ENCODE data around the gene EGLN1. TPM values are rescaled to one million over a fixed set of nuclear protein-coding genes. Genes with fewer than 3 reads are reported as not detected.
"Not testable (repeated sequence)": the region's sequence is repeated elsewhere in the genome, so short reads cannot be mapped to it uniquely, and the experiment has no call there.

EGLN1 gene
- total RNA-seq, 1 experiment from 2014 or later = 27.1 TPM

GRCh38 chr1:231348856-231349255 lies 73.2 kb downstream of the EGLN1 start:
- peaks cover 12% of the 10 kb centered on the region; the same call in 1 of the 2 replicates for H3K79me2 ChIP-seq (ENCODE audit: insufficient read depth, low read length)
- ATAC-seq; H3K9me2 ChIP-seq (ENCODE audit: insufficient read depth); H3K9ac ChIP-seq (ENCODE audit: low read length); H2AFZ ChIP-seq (ENCODE audit: low read depth, low read length, poor library complexity, severe bottlenecking); H3K4me1 ChIP-seq (ENCODE audit: control insufficient read depth in 1 of 2, insufficient read depth in 2 of 2, low read length in 2 of 2); H3K4me2 ChIP-seq (ENCODE audit: low read length); H3K4me3 ChIP-seq (replicated peaks in 1 of 2; ENCODE audit: low read depth in 1 of 2, low read length in 2 of 2); DNase-seq (ENCODE audit: low read depth, low spot score); POLR2A ChIA-PET; BruUV-seq (replicated peaks); RAD21 ChIA-PET (ENCODE audit: low non-redundant PET in 1 of 2, low total read pairs in 2 of 2, uncharacterized antibody in 2 of 2, unreplicated experiment in 2 of 2); H3K27me3 ChIP-seq (ENCODE audit: insufficient read depth, low read length); H3K9me3 ChIP-seq (ENCODE audit: control insufficient read depth in 1 of 2, insufficient read depth in 1 of 2, low read depth in 1 of 2, low read length in 2 of 2); H3K27ac ChIP-seq (ENCODE audit: low read depth, low read length); H4K20me1 ChIP-seq (ENCODE audit: insufficient read depth); intact Hi-C loops (cut with micrococcal nuclease); CTCF ChIA-PET: not testable (repeated sequence)
- peaks cover 22 to 23% of the 10 kb centered on the region in 2 experiments; a peak in 3 of 4 replicates for H3K36me3 ChIP-seq (ENCODE audit: control insufficient read depth in 1 of 2, insufficient read depth in 2 of 2, low read length in 2 of 2)

DNA sequence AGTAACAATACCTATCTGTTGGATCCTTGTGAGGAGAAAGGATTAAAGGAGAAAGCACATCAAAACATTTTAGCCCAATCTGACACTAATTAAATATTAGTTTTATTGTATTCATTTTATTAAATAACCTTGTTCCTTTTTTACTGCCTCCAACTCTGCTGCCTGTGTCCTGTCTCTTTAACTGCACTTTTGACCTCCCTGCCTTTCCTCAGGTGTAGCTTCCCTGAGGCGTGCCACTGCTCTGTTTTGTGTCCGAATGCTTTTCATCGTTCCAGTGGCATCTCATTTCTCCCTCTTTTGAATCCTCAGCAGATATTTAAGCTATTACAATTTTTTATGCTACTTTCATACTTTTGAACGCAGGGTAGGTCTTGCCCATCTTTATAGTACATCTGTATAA lies 73.6 kb downstream of the EGLN1 start:
- Histone ChIP-seq H3K4me1 (ENCODE audit: control insufficient read depth in 1 of 2, insufficient read depth in 2 of 2, low read length in 2 of 2) (no peaks in the 10 kb centered on the region), H3K4me3 (replicated peaks in 1 of 2; ENCODE audit: low read depth in 1 of 2, low read length in 2 of 2) (no peak overlapping the region), H4K20me1 (ENCODE audit: insufficient read depth) (no peaks in the 10 kb centered on the region), H3K9ac (ENCODE audit: low read length) (no peak overlapping the region), H3K9me2 (ENCODE audit: insufficient read depth) (no peaks in the 10 kb centered on the region), H3K9me3 (ENCODE audit: control insufficient read depth in 1 of 2, insufficient read depth in 1 of 2, low read depth in 1 of 2, low read length in 2 of 2) (no peaks in the 10 kb centered on the region), H3K4me2 (ENCODE audit: low read length) (no peak overlapping the region), H3K27ac (ENCODE audit: low read depth, low read length) (no peak overlapping the region), H3K27me3 (ENCODE audit: insufficient read depth, low read length) (no peaks in the 10 kb centered on the region), H3K79me2 (ENCODE audit: insufficient read depth, low read length) (peaks cover 15% of the 10 kb centered on the region; the same call in 1 of the 2 replicates), H2AFZ (ENCODE audit: low read depth, low read length, poor library complexity, severe bottlenecking) (no peak overlapping the region), H3K36me3 (ENCODE audit: control insufficient read depth in 1 of 2, insufficient read depth in 2 of 2, low read length in 2 of 2) (peaks cover 20 to 23% of the 10 kb centered on the region in 2 experiments; a peak in 3 of 4 replicates)
- no TSS peak for BruUV-seq (replicated peaks)
- intact Hi-C loops (cut with micrococcal nuclease) = no loop called here
- POLR2A ChIA-PET = no interaction called here
- ATAC-seq = no peak
- no peak for DNase-seq (ENCODE audit: low read depth, low spot score)
- CTCF ChIA-PET = no interaction called here
- TF ChIP-seq YY1 (IDR thresholded peaks at IDR 0.05; ENCODE audit: extremely low read depth, insufficient replicate concordance, low read depth, low read length) (no peak), CEBPB (IDR thresholded peaks at IDR 0.05; ENCODE audit: low read depth) (no peak), ZNF274 (IDR thresholded peaks at IDR 0.05; ENCODE audit: low read depth, low read length) (no peak), EZH2phosphoT487 (IDR thresholded peaks at IDR 0.05; ENCODE audit: borderline replicate concordance) (no peak), CBX3 (IDR thresholded peaks at IDR 0.05; ENCODE audit: low read depth) (no peak), JUND (IDR thresholded peaks at IDR 0.05) (no peak), CTCF (IDR thresholded peaks at IDR 0.05 in 2 of 3, conservative IDR thresholded peaks at IDR 0.05 in 1 of 3; ENCODE audit: borderline replicate concordance in 1 of 3, insufficient read depth in 1 of 3, low read depth in 2 of 3, low read length in 2 of 3) (no peak), POLR2A (IDR thresholded peaks at IDR 0.05; ENCODE audit: borderline replicate concordance, extremely low read depth, insufficient read depth, insufficient read length) (no peak), EGR1 (IDR thresholded peaks at IDR 0.05; ENCODE audit: low read depth) (no peak), SRF (IDR thresholded peaks at IDR 0.05; ENCODE audit: low read depth) (no peak), SIN3A (IDR thresholded peaks at IDR 0.05; ENCODE audit: low read depth) (no peak), SP1 (IDR thresholded peaks at IDR 0.05; ENCODE audit: low read depth) (no peak), RAD21 (IDR thresholded peaks at IDR 0.05; ENCODE audit: low read depth) (no peak), FOSL1 (IDR thresholded peaks at IDR 0.05; ENCODE audit: low read depth) (no peak), POLR2AphosphoS5 (IDR thresholded peaks at IDR 0.05; ENCODE audit: low read depth, low read length) (no peak)
- TF ChIP-seq, protein P1, sequence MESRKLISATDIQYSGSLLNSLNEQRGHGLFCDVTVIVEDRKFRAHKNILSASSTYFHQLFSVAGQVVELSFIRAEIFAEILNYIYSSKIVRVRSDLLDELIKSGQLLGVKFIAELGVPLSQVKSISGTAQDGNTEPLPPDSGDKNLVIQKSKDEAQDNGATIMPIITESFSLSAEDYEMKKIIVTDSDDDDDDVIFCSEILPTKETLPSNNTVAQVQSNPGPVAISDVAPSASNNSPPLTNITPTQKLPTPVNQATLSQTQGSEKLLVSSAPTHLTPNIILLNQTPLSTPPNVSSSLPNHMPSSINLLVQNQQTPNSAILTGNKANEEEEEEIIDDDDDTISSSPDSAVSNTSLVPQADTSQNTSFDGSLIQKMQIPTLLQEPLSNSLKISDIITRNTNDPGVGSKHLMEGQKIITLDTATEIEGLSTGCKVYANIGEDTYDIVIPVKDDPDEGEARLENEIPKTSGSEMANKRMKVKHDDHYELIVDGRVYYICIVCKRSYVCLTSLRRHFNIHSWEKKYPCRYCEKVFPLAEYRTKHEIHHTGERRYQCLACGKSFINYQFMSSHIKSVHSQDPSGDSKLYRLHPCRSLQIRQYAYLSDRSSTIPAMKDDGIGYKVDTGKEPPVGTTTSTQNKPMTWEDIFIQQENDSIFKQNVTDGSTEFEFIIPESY (IDR thresholded peaks at IDR 0.05; ENCODE audit: extremely low read depth, insufficient replicate concordance, low read length) = no peak
- RAD21 ChIA-PET (ENCODE audit: low non-redundant PET in 1 of 2, low total read pairs in 2 of 2, uncharacterized antibody in 2 of 2, unreplicated experiment in 2 of 2) = no interaction called here

Measured in HCT116 (cell line).